Loucy (cell line): ENCODE data around the gene CCDC88A.

Source experiments
- H2AFZ ChIP-seq: fragments of 200-600 bp; sonication (generic); 2 replicates; pipeline ENCODE4 v1.6.0; 2016; ENCODE audit warnings: antibody characterized with exemption, mild to moderate bottlenecking, low read length, moderate library complexity
- H3F3A ChIP-seq: fragments of 200-600 bp; 2 replicates; pipeline ENCODE4 v1.6.0; 2016; ENCODE audit warnings: antibody characterized with exemption, low read depth, mild to moderate bottlenecking
- H3K27me3 ChIP-seq: fragments of 200-600 bp; sonication (generic); 2 replicates; pipeline ENCODE4 v1.6.1; 2014; ENCODE audit warnings: low read length, mild to moderate bottlenecking; ENCODE audit not compliant: insufficient read depth, poor library complexity, severe bottlenecking
- H3K36me3 ChIP-seq: fragments of 200-600 bp; sonication (generic); 2 replicates; pipeline ENCODE4 v1.6.1; 2016; ENCODE audit warnings: low read length; ENCODE audit not compliant: insufficient read depth
- H3K4me1 ChIP-seq: fragments of 200-600 bp; sonication (generic); 2 replicates; pipeline ENCODE4 v1.5.1; 2014; ENCODE audit warnings: low read length, mild to moderate bottlenecking; ENCODE audit not compliant: insufficient read depth, poor library complexity, severe bottlenecking
- H3K4me2 ChIP-seq: fragments of 200-600 bp; sonication (generic); 2 replicates; pipeline ENCODE4 v1.6.0; 2014; ENCODE audit warnings: antibody characterized with exemption, low read length, low read depth, mild to moderate bottlenecking; ENCODE audit not compliant: poor library complexity, severe bottlenecking
- H3K4me3 ChIP-seq: fragments of 200-600 bp; sonication (generic); 2 replicates; pipeline ENCODE4 v1.5.1; 2014; ENCODE audit warnings: low read length, mild to moderate bottlenecking, mixed read lengths; ENCODE audit not compliant: poor library complexity, severe bottlenecking
- H3K79me2 ChIP-seq: fragments of 200-600 bp; sonication (generic); 2 replicates; pipeline ENCODE4 v1.6.1; 2014; ENCODE audit warnings: low read length; ENCODE audit not compliant: insufficient read depth
- H3K9ac ChIP-seq: fragments of 200-600 bp; sonication (generic); 2 replicates; pipeline ENCODE4 v1.6.0; 2014; ENCODE audit warnings: mild to moderate bottlenecking, low read depth, low read length, moderate library complexity; ENCODE audit not compliant: poor library complexity, severe bottlenecking
- H3K9me2 ChIP-seq: fragments of 200-600 bp; sonication (generic); replicated peaks from 2 replicates; pipeline ENCODE4 v1.6.1; 2016; ENCODE audit warnings: low read depth, low read length, mixed read lengths
- H3K9me3 ChIP-seq: fragments of 200-600 bp; sonication (generic); 2 replicates; pipeline ENCODE4 v1.6.1; 2014; ENCODE audit warnings: mild to moderate bottlenecking, antibody characterized with exemption, low read length, low read depth; ENCODE audit not compliant: insufficient read depth
- H4K20me1 ChIP-seq: fragments of 200-600 bp; sonication (generic); 2 replicates; pipeline ENCODE4 v1.6.0; 2014; ENCODE audit warnings: antibody characterized with exemption, low read length, mild to moderate bottlenecking; ENCODE audit not compliant: insufficient read depth, poor library complexity, severe bottlenecking
- EZH2phosphoT487 ChIP-seq: fragments of 200-600 bp; IDR thresholded peaks from 2 replicates; pipeline ENCODE4 v1.6.1; 2018; ENCODE audit warnings: antibody characterized with exemption, mild to moderate bottlenecking, moderate library complexity, borderline replicate concordance
- TF ChIP-seq, protein P1 (sequence below): fragments of 200-600 bp; sonication (generic); conservative IDR thresholded peaks from 2 replicates; pipeline ENCODE4 v1.5.1; 2014; ENCODE audit warnings: mild to moderate bottlenecking, antibody characterized with exemption, low read length

CCDC88A gene

DNA sequence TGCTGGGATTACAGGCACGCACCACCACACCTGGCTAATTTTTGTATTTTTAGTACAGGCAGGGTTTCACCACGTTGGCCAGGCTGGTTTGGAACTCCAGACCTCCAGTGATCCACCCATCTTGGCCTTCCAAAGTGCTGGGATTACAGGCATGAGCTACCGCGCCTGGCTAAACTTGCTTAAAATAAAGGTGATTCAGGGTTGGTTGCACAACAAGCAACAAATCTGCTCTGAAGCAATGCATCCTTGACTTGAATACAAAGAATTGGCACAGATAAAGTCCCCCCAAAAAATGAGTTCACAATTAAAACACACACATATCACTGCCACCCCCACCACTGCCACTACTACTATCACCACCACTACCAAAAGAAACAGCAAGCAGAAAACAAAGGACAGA is 34.9 kb downstream of the CCDC88A start:
- TF ChIP-seq, protein P1, sequence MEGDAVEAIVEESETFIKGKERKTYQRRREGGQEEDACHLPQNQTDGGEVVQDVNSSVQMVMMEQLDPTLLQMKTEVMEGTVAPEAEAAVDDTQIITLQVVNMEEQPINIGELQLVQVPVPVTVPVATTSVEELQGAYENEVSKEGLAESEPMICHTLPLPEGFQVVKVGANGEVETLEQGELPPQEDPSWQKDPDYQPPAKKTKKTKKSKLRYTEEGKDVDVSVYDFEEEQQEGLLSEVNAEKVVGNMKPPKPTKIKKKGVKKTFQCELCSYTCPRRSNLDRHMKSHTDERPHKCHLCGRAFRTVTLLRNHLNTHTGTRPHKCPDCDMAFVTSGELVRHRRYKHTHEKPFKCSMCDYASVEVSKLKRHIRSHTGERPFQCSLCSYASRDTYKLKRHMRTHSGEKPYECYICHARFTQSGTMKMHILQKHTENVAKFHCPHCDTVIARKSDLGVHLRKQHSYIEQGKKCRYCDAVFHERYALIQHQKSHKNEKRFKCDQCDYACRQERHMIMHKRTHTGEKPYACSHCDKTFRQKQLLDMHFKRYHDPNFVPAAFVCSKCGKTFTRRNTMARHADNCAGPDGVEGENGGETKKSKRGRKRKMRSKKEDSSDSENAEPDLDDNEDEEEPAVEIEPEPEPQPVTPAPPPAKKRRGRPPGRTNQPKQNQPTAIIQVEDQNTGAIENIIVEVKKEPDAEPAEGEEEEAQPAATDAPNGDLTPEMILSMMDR: no peak
- TF ChIP-seq EZH2phosphoT487: no peak
- Histone ChIP-seq H3F3A (no peaks in the 10 kb centered on the region), H3K9ac (no peak overlapping the region), H3K4me1 (no peaks in the 10 kb centered on the region), H3K79me2 (peaks cover 49% of the 10 kb centered on the region), H3K4me3 (no peak overlapping the region), H3K9me2 (no peaks in the 10 kb centered on the region), H2AFZ (no peak overlapping the region), H3K36me3 (peaks cover 31% of the 10 kb centered on the region; the same call in 1 of the 2 replicates), H3K27me3 (no peaks in the 10 kb centered on the region), H3K4me2 (no peak overlapping the region), H3K9me3 (no peaks in the 10 kb centered on the region), H4K20me1 (peaks cover 11% of the 10 kb centered on the region)

DNA sequence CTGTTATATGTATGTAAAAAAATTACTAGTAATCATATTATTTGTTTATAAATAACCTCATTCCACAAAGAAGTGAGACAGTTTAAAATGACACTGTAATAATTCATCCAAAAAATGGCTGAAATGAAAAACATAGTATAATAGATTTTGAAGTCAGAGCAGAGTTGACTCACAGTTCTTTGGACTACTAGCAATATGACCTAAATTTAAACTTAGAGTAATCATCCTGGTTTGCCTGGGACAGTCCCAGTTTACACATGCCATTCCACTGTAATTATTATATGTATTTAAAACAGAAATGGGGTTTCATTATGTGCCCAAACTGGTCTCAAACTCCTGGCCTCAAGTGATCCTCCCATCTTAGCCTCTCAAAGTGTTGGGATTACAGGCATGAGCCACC is 48.3 kb downstream of the CCDC88A start:
- Histone ChIP-seq H3K9me2 (no peaks in the 10 kb centered on the region), H3F3A (no peaks in the 10 kb centered on the region), H3K9me3 (no peaks in the 10 kb centered on the region), H2AFZ (no peak overlapping the region), H3K4me1 (no peaks in the 10 kb centered on the region), H3K4me3 (no peak overlapping the region), H3K79me2 (no peaks in the 10 kb centered on the region), H3K36me3 (peaks cover 70% of the 10 kb centered on the region; the same call in 1 of the 2 replicates), H3K9ac (no peak overlapping the region), H3K27me3 (no peaks in the 10 kb centered on the region), H3K4me2 (no peak overlapping the region), H4K20me1 (peaks cover 9% of the 10 kb centered on the region)
- TF ChIP-seq, protein P1: no peak
- no peak for TF ChIP-seq EZH2phosphoT487

DNA sequence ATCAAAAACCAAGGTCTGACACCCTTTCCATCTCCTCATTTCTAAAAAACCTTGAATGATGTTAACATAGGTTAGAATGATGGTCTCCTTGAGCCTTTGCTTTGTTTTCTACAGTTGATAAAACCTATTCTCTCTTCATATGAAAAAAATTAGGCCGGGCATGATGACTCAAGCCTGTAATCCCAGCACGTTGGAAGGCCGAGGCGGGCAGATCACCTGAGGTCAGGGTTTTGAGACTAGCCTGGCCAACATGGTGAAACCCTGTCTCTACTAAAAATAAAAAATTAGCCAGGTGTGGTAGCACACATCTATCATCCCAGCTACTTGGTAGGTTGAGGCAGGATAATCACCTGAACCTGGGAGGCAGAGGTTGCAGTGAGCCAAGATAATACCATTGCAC is 49.4 kb downstream of the CCDC88A start:
- H3K4me1 ChIP-seq: no peaks in the 10 kb centered on the region
- peaks cover 66% of the 10 kb centered on the region; the same call in 1 of the 2 replicates for H3K36me3 ChIP-seq
- H3K9me3 ChIP-seq: no peaks in the 10 kb centered on the region
- H4K20me1 ChIP-seq: peaks cover 4% of the 10 kb centered on the region
- H3K79me2 ChIP-seq: no peaks in the 10 kb centered on the region
- no peak overlapping the region for H3K4me3 ChIP-seq
- H3K4me2 ChIP-seq: no peak overlapping the region
- H3K9ac ChIP-seq: no peak overlapping the region
- no peaks in the 10 kb centered on the region for H3F3A ChIP-seq
- no peak overlapping the region for H2AFZ ChIP-seq
- TF ChIP-seq EZH2phosphoT487: no peak
- TF ChIP-seq, protein P1: no peak
- no peaks in the 10 kb centered on the region for H3K27me3 ChIP-seq
- H3K9me2 ChIP-seq: no peaks in the 10 kb centered on the region
